GOT3 (cell line): ENCODE data around the gene IL22RA1.

Experiments used
- DNase-seq: peaks from one replicate; lab custom pipeline; 2025; ENCODE audit warnings: mixed read lengths; lab: John Stamatoyannopoulos, UW

IL22RA1 gene, protein sequence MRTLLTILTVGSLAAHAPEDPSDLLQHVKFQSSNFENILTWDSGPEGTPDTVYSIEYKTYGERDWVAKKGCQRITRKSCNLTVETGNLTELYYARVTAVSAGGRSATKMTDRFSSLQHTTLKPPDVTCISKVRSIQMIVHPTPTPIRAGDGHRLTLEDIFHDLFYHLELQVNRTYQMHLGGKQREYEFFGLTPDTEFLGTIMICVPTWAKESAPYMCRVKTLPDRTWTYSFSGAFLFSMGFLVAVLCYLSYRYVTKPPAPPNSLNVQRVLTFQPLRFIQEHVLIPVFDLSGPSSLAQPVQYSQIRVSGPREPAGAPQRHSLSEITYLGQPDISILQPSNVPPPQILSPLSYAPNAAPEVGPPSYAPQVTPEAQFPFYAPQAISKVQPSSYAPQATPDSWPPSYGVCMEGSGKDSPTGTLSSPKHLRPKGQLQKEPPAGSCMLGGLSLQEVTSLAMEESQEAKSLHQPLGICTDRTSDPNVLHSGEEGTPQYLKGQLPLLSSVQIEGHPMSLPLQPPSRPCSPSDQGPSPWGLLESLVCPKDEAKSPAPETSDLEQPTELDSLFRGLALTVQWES

DNA sequence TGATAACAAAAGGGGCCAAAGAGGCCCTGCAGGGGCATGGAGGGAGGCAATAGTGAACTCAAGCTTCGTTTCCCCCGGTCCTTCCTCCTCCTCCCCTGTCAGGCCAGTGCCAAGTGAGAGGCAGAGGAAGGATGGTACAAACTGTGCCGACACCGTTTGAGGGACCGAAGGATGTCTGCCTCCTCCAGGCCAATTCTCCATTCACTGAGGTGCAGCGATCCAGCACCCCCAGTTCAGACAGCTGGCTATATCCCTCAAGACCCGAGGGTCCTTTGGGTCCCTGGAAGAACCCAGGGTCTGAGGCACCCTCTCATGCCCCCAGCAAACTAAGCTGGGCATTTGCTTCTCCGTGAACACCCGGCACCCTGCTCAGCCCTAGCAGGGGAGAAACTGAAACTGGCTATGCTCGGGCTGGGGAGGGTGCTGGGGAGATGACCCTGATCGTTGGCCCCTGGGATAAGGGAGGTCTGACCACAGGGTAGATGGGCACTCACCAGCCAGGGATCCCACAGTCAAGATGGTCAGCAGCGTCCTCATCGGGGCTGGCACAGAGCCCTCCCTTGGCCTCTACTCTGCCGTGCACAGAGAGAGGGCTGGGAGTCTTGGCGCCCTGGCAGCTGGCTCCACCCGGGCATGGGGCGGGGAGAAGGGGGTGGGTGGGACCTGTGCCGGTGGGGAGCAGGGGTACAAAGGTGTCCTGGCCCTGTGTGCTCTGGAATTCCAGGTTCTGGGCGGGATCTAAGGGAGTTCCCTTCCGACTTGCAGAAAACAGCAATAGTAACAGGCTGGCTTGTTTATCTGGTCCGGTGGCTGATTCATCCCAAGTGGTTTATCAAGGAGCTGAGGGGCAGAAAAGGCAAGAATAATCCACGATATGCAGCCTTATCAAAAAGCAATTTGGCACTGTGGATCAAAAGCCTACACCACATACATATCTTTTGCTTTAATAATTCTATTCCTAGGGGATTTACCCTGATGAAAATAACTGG lies at the start of gene IL22RA1:
Gene IL22RA1, minus strand, starts transcription at position 595 of the 989 bp plus-strand sequence. Its CDS starts 58 bp downstream, at position 537.
- DNase-seq: no peak

DNA sequence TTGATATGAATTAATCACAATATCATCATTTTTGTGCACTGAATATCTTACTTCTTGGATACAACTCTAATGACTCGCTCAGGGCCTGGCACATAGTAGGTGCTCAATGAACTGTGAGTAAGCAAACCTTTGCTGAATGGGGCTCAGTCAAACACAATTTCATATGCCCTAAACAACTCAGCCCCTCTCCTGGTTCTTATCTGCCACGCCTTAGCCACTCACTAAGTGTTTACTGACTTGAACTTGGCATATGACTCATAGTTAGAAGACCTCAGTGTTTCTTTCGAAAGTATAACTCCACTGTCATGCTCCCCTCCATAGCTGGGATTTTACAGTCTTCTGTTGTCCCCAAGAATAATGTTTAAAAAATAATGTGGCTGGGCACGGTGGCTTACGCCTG lies 48.9 kb upstream of the IL22RA1 start:
- DNase-seq: no peak

DNA sequence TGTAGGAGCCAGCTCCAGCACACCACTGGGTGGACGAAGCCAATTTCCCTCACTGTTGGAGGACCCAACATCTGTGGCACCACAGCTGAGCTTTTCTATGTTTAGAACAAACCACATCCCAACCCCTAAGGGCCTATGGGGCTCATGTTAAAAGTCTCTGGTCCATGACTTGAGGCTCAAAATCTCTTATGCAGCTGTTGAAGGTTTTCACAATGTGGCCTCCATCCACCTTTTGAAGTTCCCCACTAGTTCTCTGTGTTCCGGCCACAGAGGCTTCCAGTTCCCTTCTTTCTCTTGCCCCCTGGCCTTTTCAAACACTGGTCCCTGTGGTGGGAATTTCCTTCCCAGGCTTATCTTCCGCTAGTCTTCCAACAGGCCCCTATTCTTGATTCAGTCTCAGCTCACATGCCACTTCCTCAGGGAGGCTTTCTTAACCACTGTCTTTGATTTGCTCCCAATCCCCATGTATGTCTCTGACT lies 48.1 kb upstream of the IL22RA1 start:
- no peak for DNase-seq

DNA sequence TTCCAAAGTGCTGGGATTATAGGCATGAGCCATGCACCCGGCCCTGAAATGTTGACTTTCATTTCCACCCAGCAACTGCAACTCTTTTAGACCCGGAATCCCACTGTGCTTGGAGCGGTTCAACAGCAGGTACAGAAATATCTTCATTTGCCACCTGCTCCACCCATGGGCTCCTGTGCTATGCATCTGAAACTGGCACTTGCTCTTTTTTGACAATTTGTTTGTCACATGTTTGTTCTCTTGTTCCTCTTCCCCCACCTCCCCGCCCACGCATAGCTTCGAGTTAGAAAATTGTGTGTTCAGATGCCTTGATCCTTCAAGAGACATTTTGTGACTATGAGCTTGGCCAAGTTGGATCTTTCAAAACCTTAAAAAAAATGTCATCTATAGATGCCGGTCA lies 46.6 kb upstream of the IL22RA1 start:
- no peak for DNase-seq

DNA sequence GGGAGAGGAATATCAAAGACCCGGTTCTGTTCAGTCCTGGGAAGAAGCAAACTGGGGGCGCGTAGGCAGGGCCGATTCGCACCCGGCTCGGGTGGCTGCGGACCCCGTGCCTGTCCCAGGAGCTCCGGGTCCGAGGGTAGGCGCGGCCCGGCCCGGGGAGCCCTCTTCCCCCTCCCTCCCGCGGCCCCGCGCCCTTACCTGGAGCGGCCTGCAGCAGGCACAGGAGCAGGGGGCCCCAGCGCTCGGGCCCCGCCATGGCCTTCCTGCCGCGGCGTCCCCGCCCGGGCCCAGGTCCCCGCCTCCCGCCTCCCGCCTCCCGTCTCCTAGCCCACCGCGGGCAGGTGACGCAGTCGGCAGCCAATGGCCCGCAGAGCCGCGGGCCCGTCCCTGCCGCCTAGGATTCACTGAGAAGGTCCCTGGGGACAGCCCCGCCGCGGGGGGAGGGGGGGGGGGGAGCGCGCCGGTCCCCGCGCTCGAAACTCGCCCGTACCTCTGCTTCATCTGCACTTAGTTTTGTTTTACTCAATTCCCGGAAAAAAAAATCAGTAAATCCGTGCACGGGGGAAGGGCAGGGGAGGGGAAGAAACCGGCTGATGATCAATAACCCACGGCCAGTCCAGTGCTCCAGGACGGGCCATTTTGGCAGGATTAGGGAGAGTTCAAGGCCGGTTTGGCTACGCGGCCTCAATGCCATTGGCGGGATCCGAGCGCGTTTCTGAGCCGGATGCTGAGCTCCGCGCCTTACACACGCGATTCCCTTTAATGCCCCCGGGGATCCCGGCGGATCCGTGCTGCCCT lies 44.3 kb upstream of the IL22RA1 start, which contains the start of gene IFNLR1:
Gene IFNLR1, minus strand, starts transcription at position 297 of the 798 bp plus-strand sequence. Its CDS starts 41 bp downstream, at position 256.
- DNase-seq: no peak

DNA sequence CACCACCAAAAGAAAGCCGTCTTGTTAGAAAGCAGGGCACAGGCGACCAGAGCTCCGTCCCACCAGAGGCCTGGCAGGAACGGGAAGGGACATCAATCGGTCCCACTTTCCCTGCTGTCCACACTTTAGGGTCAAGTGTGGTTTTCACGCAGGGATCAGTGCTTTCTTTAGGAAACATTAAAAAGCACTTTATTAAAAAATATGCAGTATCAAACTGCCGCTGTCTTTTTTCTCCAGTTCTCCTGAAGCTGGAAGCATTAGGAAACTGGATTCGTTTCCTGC lies 43.7 kb upstream of the IL22RA1 start:
- DNase-seq: no peak

DNA sequence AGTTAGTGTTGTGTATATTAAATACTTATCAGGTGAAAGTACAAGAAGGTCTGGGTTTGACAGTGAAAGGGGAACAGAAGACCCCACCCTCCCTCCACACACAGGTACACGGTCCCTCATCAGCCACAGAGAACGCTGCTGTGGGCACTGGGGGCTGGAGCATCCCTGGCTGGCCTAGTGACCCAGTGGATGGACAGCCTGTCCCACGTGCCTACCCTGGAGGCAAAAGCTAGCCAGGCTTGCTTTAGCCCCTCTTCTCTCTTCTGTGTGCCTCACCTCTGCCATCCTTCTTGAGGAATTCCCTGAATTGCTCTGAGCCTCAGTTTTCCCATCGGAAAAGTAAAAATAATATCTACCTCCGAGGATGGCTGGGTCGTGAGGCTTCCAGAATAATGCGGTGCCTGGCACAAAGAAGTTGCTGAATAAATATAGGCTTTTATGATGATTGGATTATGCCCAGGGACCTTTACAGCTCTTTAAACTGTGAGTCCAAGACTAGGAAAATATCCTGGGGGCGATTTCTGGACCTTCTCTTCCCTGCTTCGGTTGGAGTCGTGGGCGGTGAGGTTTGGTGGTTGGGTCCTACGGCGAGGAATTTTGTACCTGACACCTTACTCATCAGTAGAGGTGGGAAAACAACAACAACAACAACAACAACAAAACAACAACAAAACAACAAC lies 43.2 kb upstream of the IL22RA1 start:
- DNase-seq: no peak

DNA sequence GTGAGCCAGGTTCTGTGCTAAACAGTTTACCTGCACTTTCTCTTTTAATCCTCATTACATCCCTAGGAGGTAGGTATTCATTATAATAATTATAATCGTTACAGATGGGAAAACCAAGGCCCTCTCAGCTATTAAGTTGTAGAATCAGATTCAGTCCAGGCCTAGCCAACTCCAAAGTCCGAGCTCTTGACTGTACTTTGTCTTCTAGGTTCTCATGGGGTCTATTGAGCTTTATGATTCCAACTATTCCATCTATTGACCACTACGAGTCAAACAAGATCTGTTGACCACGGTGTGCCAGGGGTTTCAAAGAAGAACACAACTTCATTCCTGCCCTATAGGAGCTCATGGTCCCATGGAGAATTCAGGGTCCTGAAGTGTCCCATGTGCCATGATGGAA lies 42.1 kb upstream of the IL22RA1 start:
- no peak for DNase-seq

DNA sequence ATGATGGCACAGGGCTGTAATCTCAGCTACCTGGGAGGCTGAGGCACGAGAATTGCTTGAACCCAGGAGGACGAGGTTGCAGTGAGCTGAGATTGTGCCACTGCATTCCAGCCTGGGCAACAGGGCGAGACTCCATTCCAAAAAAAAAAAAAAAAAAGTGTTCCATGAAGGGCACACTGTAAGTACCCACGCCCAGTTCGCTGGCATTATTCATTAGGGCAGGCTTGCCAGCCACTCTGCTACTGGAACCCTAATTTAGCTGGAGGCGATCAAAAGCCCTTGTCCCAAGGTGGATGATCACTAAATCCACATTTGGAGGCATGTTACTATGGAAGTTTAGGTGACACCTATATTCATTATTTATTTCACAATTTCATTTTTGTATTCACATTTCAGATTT lies 39.1 kb upstream of the IL22RA1 start:
- no peak for DNase-seq

DNA sequence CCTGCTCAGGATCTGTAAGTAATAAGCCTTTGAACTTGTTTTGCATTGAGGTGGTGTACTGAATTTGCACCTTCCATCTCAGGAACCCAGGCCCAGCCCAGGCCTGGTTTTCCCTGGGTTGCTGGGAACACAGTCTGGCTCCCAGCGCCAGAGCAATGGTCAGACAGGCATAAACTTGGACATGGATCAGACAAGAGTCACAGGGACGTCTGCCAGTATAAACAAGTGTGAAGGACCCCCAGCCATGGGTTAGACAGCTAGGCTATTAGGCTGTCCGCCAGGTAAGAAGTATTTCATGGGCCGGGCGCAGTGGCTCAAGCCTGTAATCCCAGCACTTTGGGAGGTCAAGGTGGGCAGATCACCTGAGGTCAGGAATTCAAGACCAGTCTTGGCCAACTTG lies 38.7 kb upstream of the IL22RA1 start:
- no peak for DNase-seq

DNA sequence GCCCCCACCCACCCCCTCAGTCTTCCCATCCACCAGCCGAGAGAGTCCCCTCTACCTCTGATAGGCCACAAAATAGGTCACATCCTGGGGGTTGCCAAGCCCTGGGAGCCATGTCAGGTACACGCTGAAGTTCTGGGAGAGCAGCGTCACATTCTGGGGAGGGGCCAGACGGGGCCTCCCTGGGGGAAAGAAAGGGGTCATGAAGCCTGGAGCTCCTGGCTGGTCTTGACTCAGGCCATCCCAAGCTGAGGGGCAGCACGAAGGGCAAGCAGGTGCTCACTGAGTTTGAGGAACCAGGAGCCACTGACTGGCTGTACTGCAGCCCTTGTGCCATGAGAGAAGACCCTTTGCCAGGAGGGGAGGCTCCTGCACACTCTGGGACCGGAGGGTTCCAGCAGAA lies 37.7 kb upstream of the IL22RA1 start:
- no peak for DNase-seq

DNA sequence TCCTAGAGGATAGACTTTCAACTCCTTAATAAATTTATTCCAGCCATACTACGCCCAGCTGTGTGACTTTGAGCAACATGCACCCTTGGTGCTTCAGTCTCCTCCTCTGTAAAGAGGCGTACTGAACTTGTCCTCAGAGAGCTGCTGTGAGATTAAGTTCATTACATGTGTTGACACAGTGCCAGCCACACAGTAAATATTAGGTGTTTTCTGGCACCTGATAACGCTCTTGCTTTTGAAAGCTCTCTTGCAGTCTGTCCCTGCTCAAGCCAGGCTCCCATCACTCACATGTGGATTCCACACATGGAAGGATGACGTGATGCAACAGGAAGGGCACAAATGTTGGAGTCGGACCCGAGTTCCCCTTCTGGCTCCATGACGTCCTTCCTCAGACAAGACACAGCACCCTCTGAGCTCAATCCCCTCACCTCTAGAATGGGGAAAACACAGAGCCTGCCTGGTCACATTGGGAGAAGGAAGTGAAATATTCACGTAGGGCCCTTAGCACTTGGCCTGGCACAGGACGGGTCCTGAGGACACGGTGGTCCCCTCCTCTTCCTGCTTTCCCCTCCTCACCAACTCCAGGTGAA lies 36.4 kb upstream of the IL22RA1 start:
- DNase-seq: no peak

DNA sequence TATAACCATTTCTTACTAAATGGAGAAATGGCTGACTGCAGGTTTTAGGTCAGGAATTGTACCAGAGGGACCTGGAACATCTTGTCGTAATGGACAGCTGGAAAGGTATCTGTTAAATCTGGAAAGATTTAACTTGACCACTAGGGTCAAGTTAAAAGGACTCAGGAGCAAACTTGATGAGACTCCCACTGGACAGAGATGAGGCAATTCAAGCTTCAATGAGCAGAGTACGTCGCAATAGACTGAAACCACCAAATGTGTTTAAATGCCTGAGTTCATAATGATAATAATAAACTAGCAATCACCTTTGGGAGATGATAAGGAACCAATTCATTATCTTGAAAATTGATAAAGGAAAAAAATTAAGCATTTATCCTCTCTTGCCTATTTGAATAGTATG lies 35.5 kb upstream of the IL22RA1 start:
- DNase-seq: no peak

DNA sequence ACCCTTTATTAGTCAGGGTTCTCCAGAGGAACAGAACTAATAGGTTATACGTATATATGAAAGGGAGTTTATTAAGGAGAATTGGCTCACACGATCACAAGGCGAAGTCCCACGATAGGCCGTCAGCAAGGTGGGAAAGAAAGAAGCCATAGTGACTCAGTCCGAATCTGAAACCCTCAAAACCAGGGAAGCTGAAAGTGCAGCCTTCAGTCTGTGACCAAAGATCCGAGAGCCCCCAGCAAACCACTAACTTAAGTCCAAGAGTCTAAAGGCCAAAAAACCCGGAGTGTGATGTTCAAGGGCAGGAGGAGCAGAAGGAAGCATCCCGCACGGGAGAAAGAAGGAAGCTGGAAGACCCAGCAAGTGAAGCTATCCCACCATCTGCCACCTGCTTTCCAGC lies 34.2 kb upstream of the IL22RA1 start:
- no peak for DNase-seq

DNA sequence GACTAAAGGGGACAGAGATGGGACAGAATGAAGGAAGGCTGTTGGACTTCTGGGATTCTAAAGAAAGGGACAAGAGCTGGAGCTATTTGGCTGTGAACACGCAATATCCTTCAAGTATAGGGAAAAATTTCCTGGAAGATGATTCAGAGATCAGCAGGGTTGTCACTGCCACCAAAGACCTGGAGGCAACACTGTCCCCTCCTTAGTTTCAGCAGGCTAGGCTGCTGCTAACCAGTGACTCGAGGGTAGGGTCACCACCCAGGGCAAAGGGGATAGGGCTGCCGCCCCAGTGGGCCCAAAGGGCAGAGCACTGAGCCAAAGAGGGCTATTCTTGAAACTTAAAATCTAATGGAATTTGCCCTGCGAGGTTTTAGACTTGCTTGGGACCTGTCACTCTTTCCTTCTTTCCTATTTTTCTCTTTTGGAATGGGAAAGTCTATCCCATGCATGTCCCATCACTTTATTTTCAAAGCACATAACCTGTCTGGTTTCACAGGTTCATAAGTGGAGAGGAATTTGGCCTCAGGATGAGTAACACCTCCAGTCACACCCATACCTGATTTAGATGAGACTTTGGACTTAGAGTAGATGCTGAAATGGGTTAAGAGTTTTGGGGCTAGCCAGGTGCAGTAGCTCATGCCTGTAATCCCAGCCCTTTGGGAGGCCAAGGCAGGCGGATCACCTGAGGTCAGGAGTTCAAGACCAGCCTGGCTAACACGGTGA lies 32.3 kb upstream of the IL22RA1 start:
- DNase-seq: no peak

DNA sequence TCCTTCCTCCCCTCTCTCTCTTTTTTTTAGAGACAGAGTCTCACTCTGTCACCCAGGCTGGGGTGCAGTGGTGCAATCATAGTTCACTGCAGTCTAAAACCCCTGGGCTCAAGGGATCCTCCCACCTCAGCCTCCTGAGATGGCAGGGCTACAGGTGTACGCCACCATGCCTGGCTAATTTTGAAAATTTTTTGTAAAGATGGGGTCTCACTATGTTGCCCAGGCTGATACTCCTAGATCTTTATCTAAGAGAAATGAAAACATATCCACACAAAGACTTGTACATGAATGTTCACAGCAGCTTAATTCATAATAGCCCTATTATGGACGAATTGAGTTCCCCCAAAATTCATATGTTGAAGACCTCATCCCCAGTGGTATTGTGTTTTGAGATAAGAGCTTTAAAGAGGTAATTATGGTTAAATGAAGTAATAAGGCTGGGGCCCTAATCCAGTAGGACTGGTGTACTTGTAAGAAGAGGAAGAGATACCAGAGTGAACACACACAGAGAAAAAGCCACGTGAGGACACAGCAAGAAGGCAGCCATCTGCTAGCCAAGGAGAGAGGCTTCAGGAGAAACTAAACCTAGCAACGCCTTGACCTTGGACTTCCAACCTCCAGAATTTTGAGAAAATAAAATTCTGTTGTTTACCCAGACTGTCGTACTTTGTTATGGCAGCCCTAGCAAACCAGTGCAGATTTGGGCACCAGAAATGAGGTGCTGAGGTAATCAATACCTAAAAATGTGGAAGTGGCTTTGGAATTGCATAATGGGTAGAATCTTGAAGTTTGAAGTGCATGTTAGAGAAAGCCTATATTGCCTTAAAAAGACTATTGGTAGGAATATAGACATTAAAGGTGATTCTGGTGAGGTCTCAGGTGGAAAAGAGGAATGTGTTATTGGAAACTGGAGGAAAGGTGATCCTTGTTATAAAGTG lies 31.0 kb upstream of the IL22RA1 start:
- DNase-seq: no peak

DNA sequence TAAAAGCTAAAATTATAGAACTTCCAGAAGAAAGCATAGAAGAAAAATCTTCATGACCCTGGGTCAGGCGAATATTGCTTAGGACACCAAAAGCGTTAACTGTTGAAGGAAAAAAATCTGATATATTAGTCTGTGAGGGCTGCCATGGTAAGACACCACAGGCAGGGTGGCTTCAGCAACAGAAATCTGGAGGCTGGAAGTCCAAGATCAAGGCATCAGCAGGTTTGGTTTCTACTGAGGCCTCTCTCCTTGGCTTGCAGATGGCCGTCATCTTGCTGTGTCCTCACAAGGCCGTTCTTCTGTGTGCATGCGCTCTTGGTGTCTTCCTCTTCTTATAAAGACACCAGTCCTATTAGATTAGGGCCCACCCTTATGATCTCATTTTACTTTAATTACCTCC lies 29.7 kb upstream of the IL22RA1 start:
- no peak for DNase-seq

DNA sequence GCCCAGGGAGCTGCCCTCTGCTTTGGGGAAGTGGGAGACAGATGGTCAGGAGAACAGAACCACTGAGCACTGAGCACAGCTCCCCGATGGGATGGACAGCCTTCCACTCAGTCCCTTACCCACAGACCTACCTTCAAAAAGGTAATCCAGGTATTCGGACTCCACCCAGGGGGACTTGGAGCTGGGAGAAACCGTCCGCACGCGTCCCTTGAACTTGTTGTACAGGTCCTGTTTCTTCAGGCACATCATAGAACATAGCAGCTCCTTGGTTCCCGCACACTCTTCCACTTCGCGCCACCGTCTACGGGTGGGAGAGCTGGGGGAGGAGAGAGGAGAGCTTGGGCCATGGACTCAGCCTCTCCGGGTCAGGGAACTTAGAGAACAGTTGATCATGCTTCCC lies 26.3 kb upstream of the IL22RA1 start:
- DNase-seq: no peak

DNA sequence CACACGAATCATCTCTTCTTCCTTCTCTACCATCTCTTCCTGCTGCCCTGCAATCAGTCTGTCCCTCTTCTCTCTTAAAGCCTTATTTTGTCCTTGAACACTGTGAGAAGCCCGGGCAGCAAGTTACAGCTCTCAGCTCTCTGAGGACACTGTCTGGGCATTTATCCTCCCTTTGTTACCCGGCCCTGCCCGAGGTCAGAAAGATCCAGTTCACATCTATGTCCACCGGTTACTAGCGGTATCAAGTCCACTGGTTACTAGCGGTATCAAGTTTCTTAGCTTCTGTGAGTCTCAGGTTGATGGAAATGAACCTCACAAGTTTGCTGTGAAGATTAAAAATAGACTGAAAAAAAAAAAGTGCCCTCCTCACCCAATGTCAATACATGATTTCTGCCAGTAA lies 25.3 kb upstream of the IL22RA1 start:
- DNase-seq: no peak
